IMR-90 (cell line): ENCODE results near the gene HSPB6. TPM values are rescaled to one million over a fixed set of nuclear protein-coding genes. Genes with fewer than 3 reads are reported as not detected.

Experiments
- ATAC-seq: fragments of 200-7000 bp; cut with Tn5 transposase; 2 replicates; pipeline ENCODE4 v1.9.1; 2020; ENCODE audit warnings: low read depth, mild to moderate bottlenecking, moderate library complexity
- BruUV-seq: library from RNA; stranded (reverse); fragments of 400-500 nt; replicated peaks from 2 replicates; lab custom pipeline; 2021; lab: Mats Ljungman, UMichigan
- CTCF ChIA-PET: fragments of 300-600 bp; formaldehyde crosslinking; extraction: SDS; loops from one replicate; lab custom pipeline; 2021; ENCODE audit warnings: antibody characterized with exemption; lab: Yijun Ruan, JAX
- POLR2A ChIA-PET: fragments of 300-600 bp; sonication (Branson Sonifier 250); formaldehyde crosslinking; loops from one replicate; lab custom pipeline; 2022; ENCODE audit warnings: antibody characterized with exemption; ENCODE audit not compliant: unreplicated experiment; lab: Charles Lee
- DNase-seq: peaks from one replicate; pipeline ENCODE4 v3.0.0; 2013
- H2AFZ ChIP-seq: replicated peaks from 2 replicates; pipeline ENCODE3; 2013; ENCODE audit warnings: low read length, mild to moderate bottlenecking; ENCODE audit not compliant: poor library complexity
- H2AK5ac ChIP-seq: 2 replicates; pipeline ENCODE4 v1.6.1; 2013; ENCODE audit warnings: low read depth, low read length, inconsistent platforms
- H2AK9ac ChIP-seq: replicated peaks from 2 replicates; pipeline ENCODE3; 2013; ENCODE audit warnings: mild to moderate bottlenecking, low read depth, low read length, moderate library complexity; ENCODE audit not compliant: poor library complexity
- H2BK120ac ChIP-seq: 2 replicates; pipeline ENCODE4 v1.6.1; 2013; ENCODE audit warnings: low read depth, low read length, inconsistent platforms
- H2BK15ac ChIP-seq: 3 replicates; pipeline ENCODE4 v1.6.1; 2013; ENCODE audit warnings: low read depth, low read length, inconsistent platforms
- H2BK20ac ChIP-seq: 2 replicates; pipeline ENCODE4 v1.6.1; 2013; ENCODE audit warnings: low read depth, mild to moderate bottlenecking, inconsistent platforms, low read length, moderate library complexity
- H2BK5ac ChIP-seq: 2 replicates; pipeline ENCODE4 v1.6.1; 2013; ENCODE audit warnings: mild to moderate bottlenecking, low read depth, low read length, inconsistent platforms; ENCODE audit not compliant: poor library complexity, severe bottlenecking
- H3K14ac ChIP-seq: replicated peaks from 2 replicates; pipeline ENCODE4 v1.6.1; 2013; ENCODE audit warnings: low read depth, low read length, inconsistent platforms
- H3K18ac ChIP-seq: 2 replicates; pipeline ENCODE4 v1.6.1; 2013; ENCODE audit warnings: low read depth, low read length, control low read depth
- H3K23ac ChIP-seq: 2 replicates; pipeline ENCODE4 v1.6.1; 2013; ENCODE audit warnings: low read depth, low read length, inconsistent platforms
- H3K27ac ChIP-seq: 2 replicates; pipeline ENCODE4 v1.5.1; 2013; ENCODE audit warnings: mild to moderate bottlenecking, control low read depth, low read length; ENCODE audit not compliant: insufficient read depth
- H3K27me3 ChIP-seq: 2 replicates; pipeline ENCODE4 v1.6.1; 2013; ENCODE audit warnings: low read length; ENCODE audit not compliant: control insufficient read depth, insufficient read depth
- H3K36me3 ChIP-seq: 2 replicates; pipeline ENCODE4 v1.6.1; 2013; ENCODE audit warnings: low read length, mixed read lengths; ENCODE audit not compliant: control insufficient read depth, insufficient read depth
- H3K4ac ChIP-seq: 2 replicates; pipeline ENCODE4 v1.6.1; 2013; ENCODE audit warnings: low read depth, low read length, inconsistent platforms
- H3K4me1 ChIP-seq: 2 replicates; pipeline ENCODE4 v1.6.1; 2013; ENCODE audit warnings: low read length, mixed read lengths; ENCODE audit not compliant: control insufficient read depth, insufficient read depth
- H3K4me2 ChIP-seq: 2 replicates; pipeline ENCODE4 v1.6.1; 2013; ENCODE audit warnings: low read depth, mild to moderate bottlenecking, control low read depth, low read length, moderate library complexity
- H3K4me3 ChIP-seq: 2 replicates; pipeline ENCODE4 v1.5.1; 2013; ENCODE audit warnings: low read depth, mild to moderate bottlenecking, control low read depth, low read length, moderate library complexity; ENCODE audit not compliant: insufficient read depth
- H3K56ac ChIP-seq: 2 replicates; pipeline ENCODE4 v1.6.1; 2013; ENCODE audit warnings: low read length, inconsistent platforms; ENCODE audit not compliant: insufficient read depth; ENCODE audit errors: extremely low read depth
- H3K79me1 ChIP-seq, 2 experiments: 2 replicates each; pipeline ENCODE4 v1.6.1; 2013; ENCODE audit warnings: low read length in 2 of 2, inconsistent platforms in 1 of 2, low read depth in 1 of 2
- H3K9ac ChIP-seq: 2 replicates; pipeline ENCODE4 v1.6.1; 2013; ENCODE audit warnings: low read depth, low read length, control low read depth
- H3K9me1 ChIP-seq: 2 replicates; pipeline ENCODE4 v1.6.1; 2013; ENCODE audit warnings: low read length, inconsistent platforms; ENCODE audit not compliant: insufficient read depth
- H3K9me3 ChIP-seq: 2 replicates; pipeline ENCODE4 v1.6.1; 2013; ENCODE audit warnings: low read length; ENCODE audit not compliant: control insufficient read depth, insufficient read depth
- H4K20me1 ChIP-seq: 2 replicates; pipeline ENCODE4 v1.6.1; 2013; ENCODE audit warnings: low read length, inconsistent platforms; ENCODE audit not compliant: insufficient read depth
- H4K5ac ChIP-seq: 2 replicates; pipeline ENCODE4 v1.6.1; 2013; ENCODE audit warnings: mild to moderate bottlenecking, low read depth, low read length, control low read depth
- H4K8ac ChIP-seq, 2 experiments: 2 replicates each; pipeline ENCODE4 v1.6.1; 2013; ENCODE audit warnings: low read depth in 2 of 2, low read length in 2 of 2, control low read depth in 1 of 2, inconsistent platforms in 1 of 2
- H4K91ac ChIP-seq: 2 replicates; pipeline ENCODE4 v1.6.1; 2013; ENCODE audit warnings: low read depth, low read length, inconsistent platforms; ENCODE audit not compliant: insufficient read depth
- BHLHE40 ChIP-seq: fragments of 150-350 bp; IDR thresholded peaks from 2 replicates; pipeline ENCODE4 v1.6.1; 2016; ENCODE audit warnings: mild to moderate bottlenecking, low read depth, low read length
- CEBPB ChIP-seq: IDR thresholded peaks from 2 replicates; pipeline ENCODE4 v1.6.1; 2012; ENCODE audit warnings: low read depth, low read length, improper control_type of control experiment
- CHD1 ChIP-seq: IDR thresholded peaks from 2 replicates; pipeline ENCODE4 v1.6.1; 2012; ENCODE audit warnings: low read depth, low read length, improper control_type of control experiment
- CTCF ChIP-seq: conservative IDR thresholded peaks from 2 replicates; pipeline ENCODE4 v1.5.1; 2012; ENCODE audit warnings: mild to moderate bottlenecking, low read depth, low read length, improper control_type of control experiment
- ELK1 ChIP-seq: fragments of 150-350 bp; IDR thresholded peaks from 2 replicates; pipeline ENCODE4 v1.6.1; 2016; ENCODE audit warnings: low read depth, mild to moderate bottlenecking, low read length, moderate library complexity, borderline replicate concordance
- FOS ChIP-seq: fragments of 150-350 bp; IDR thresholded peaks from 2 replicates; pipeline ENCODE4 v1.6.1; 2016; ENCODE audit warnings: low read depth, low read length
- MAFK ChIP-seq: IDR thresholded peaks from 2 replicates; pipeline ENCODE4 v1.6.1; 2012; ENCODE audit warnings: low read depth, low read length, improper control_type of control experiment
- MXI1 ChIP-seq: IDR thresholded peaks from 2 replicates; pipeline ENCODE4 v1.6.1; 2012; ENCODE audit warnings: low read depth, mild to moderate bottlenecking, low read length, moderate library complexity, borderline replicate concordance
- NFE2L2 ChIP-seq: fragments of 150-350 bp; IDR thresholded peaks from 2 replicates; pipeline ENCODE4 v1.6.1; 2016; ENCODE audit warnings: low read depth, mild to moderate bottlenecking, low read length
- WGBS, 2 experiments: methylation state at CpG; one replicate each; pipeline versions ENCODE4 v1.1.5 to v1.1.7; 2013; ENCODE audit warnings: missing lambda C conversion rate in 2 of 2; ENCODE audit not compliant: insufficient read length in 1 of 2; ENCODE audit errors: extremely low coverage in 2 of 2; 5-methylcytosine and 5-hydroxymethylcytosine counted together
- dilution Hi-C: fragments of 300-500 bp; cut with HindIII; formaldehyde crosslinking; loops from one replicate; pipeline ENCODE4 v1.14.3; 2018; ENCODE audit warnings: low sequenced_read_pairs; ENCODE audit not compliant: unreplicated experiment
- in situ Hi-C: fragments of 300-500 bp; cut with MboI; formaldehyde crosslinking; loops from 3 replicates; pipeline ENCODE4 v1.14.3; 2019; ENCODE audit warnings: low sequenced_read_pairs, inconsistent platforms, mixed read lengths
- intact Hi-C: fragments of 100-400 bp; cut with micrococcal nuclease; formaldehyde crosslinking; loops from 2 replicates; pipeline ENCODE4 v1.10.0; 2022
- polyA plus RNA-seq, 3 experiments: library from polyadenylated mRNA; depleted of rRNA; stranded (reverse); fragments of >200 nt; gene quantifications; 2 replicates each; pipeline ENCODE4 v1.2.3, GENCODE V29; 2012; ENCODE audit warnings: low replicate concordance in 1 of 3
- total RNA-seq: library from RNA; depleted of rRNA; stranded (reverse); fragments of >200 nt; gene quantifications from 2 replicates; pipeline ENCODE4 v1.2.3, GENCODE V29; 2012
- TF ChIP-seq, protein P1 (sequence below): fragments of 150-350 bp; IDR thresholded peaks from 2 replicates; pipeline ENCODE4 v1.6.1; 2017; ENCODE audit warnings: mild to moderate bottlenecking, antibody characterized with exemption, low read length, low read depth

The HSPB6 gene
- total and polyA plus RNA-seq, 2 of the 4 experiments (the other 2 are of a cell fraction), result 5.7 to 206 TPM

- Histone ChIP-seq H3K4ac (no peak overlapping the region), H3K4me3 (no peak overlapping the region), H4K91ac (no peak overlapping the region), H3K9ac (no peak overlapping the region), H3K4me2 (no peak overlapping the region), H4K8ac (no peak overlapping the region), H3K79me1 (peaks cover 4 to 24% of the 10 kb centered on the region in 2 experiments; a peak in 2 of 4 replicates), H2BK15ac (no peak overlapping the region), H3K23ac (no peak overlapping the region), H4K20me1 (peaks cover 13% of the 10 kb centered on the region), H4K5ac (no peak overlapping the region), H2AK5ac (no peak overlapping the region), H3K14ac (no peak overlapping the region), H3K56ac (no peak overlapping the region), H2BK20ac (no peak overlapping the region), H3K9me1 (no peaks in the 10 kb centered on the region; the same call in 1 of the 2 replicates), H2AK9ac (no peak overlapping the region), H2BK120ac (no peak overlapping the region), H3K4me1 (peaks cover 14% of the 10 kb centered on the region), H3K18ac (no peak overlapping the region), H2AFZ (no peak overlapping the region), H3K9me3 (no peaks in the 10 kb centered on the region), H2BK5ac (no peak overlapping the region), H3K27me3 (no peaks in the 10 kb centered on the region), H3K27ac (no peak overlapping the region), H3K36me3 (peaks cover 3% of the 10 kb centered on the region; the same call in 1 of the 2 replicates)
- dilution Hi-C loops, result no loop called here
- ATAC-seq (no peak), DNase-seq (no peak)
- in situ Hi-C loops, result loop anchor here (5.0 kb wide), 1 partner anchor 167 kb away; the partner anchor contains the start of gene TMEM147
- POLR2A ChIA-PET, result no interaction called here
- intact Hi-C loops, result no loop called here
- WGBS, 2 experiments, result 56% methylated on average over 5 of the region's 14 CpGs; no CpG with 5 or more reads in 1 of the 2 experiments
- no peak for TF ChIP-seq MAFK
- TF ChIP-seq CEBPB, result no peak
- TF ChIP-seq CHD1, result no peak
- TF ChIP-seq MXI1, result no peak
- no peak for TF ChIP-seq ELK1
- TF ChIP-seq, protein P1, sequence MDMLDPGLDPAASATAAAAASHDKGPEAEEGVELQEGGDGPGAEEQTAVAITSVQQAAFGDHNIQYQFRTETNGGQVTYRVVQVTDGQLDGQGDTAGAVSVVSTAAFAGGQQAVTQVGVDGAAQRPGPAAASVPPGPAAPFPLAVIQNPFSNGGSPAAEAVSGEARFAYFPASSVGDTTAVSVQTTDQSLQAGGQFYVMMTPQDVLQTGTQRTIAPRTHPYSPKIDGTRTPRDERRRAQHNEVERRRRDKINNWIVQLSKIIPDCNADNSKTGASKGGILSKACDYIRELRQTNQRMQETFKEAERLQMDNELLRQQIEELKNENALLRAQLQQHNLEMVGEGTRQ, result no peak
- no peak for TF ChIP-seq FOS
- no peak for TF ChIP-seq CTCF
- TF ChIP-seq NFE2L2, result no peak
- no peak for TF ChIP-seq BHLHE40
- CTCF ChIA-PET, result interaction anchor here (0.6 kb wide), 1 partner anchor 105 kb away, joined by 4 read pairs; no protein-coding TSS in a partner anchor
- no TSS peak for BruUV-seq
Observed at GRCh38 chr19:35714601-35715354, 42.1 kb downstream of the HSPB6 start.
